ENCODE measurements around the gene LGALS12.
"Not testable (repeated sequence)": the region's sequence is repeated elsewhere in the genome, so short reads cannot be mapped to it uniquely, and the experiment has no call there.

LGALS12 gene

GRCh38 chr11:63516109-63516508, 10.2 kb downstream of the LGALS12 start:
- Histone ChIP-seq H3K27ac (ENCODE audit: insufficient read depth, low read depth, low read length, poor library complexity, severe bottlenecking) (no peak overlapping the region), H3K27me3 (ENCODE audit: control insufficient read depth, insufficient read depth, low read length, poor library complexity, severe bottlenecking) (no peaks in the 10 kb centered on the region), H3K36me3 (ENCODE audit: control insufficient read depth, insufficient read depth, low read length) (no peaks in the 10 kb centered on the region), H3K9me3 (ENCODE audit: control insufficient read depth, low read length) (no peaks in the 10 kb centered on the region), H3K4me3 (ENCODE audit: insufficient read depth, low read depth, low read length) (no peak overlapping the region), H3K4me1 (ENCODE audit: control insufficient read depth, insufficient read depth, low read length) (no peaks in the 10 kb centered on the region)
- WGBS, 2 experiments, result 92 to 95% methylated on average over 6 of the region's 6 CpGs

DNA sequence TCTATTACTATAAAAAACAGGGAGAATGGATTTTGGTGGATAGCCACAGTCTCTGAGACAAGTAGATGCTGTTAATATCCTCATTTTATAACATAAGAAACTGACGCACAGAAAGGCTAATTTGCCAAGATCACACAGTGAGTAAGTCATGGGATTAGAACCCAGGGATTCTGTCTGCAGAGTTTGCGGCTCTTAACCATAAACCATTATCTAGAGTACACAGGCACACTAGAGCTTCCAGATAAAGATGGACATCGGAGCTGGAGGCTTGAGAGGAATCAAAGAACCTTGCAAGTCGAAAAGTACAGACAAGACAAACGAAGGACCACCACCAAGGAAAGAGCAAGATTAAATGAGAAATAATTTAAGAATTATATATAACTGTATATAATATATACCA, 11.3 kb downstream of the LGALS12 start:
- Histone ChIP-seq H3K4me3 (ENCODE audit: insufficient read depth, low read depth, low read length) (no peak overlapping the region), H3K36me3 (ENCODE audit: control insufficient read depth, insufficient read depth, low read length) (no peaks in the 10 kb centered on the region), H3K27me3 (ENCODE audit: control insufficient read depth, insufficient read depth, low read length, poor library complexity, severe bottlenecking) (no peaks in the 10 kb centered on the region), H3K27ac (ENCODE audit: insufficient read depth, low read depth, low read length, poor library complexity, severe bottlenecking) (no peak overlapping the region), H3K4me1 (ENCODE audit: control insufficient read depth, insufficient read depth, low read length) (no peaks in the 10 kb centered on the region), H3K9me3 (ENCODE audit: control insufficient read depth, low read length) (no peaks in the 10 kb centered on the region)
- WGBS, 2 experiments, result 90 to 100% methylated on average over 1 to 5 of the region's 5 CpGs

DNA sequence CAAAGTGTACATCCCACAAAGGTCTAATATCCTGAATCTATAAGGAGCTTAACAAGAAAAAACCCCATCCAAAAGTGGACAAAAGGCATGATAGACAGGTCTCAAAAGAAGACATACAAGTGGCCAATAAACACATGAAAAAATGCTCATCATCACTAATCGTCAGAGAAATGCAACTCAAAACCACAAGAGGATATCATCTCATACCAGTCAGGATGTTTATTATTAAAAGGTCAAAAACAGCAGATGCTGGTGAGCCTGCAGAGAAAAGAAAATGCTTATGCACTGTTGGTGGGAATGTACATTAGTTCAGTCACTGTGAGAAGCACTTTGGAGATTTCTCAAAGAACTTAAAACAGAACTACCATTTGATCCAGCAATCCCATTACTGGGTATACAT, 12.7 kb downstream of the LGALS12 start:
- H3K27me3 ChIP-seq (ENCODE audit: control insufficient read depth, insufficient read depth, low read length, poor library complexity, severe bottlenecking), result no peaks in the 10 kb centered on the region
- no peak overlapping the region for H3K4me3 ChIP-seq (ENCODE audit: insufficient read depth, low read depth, low read length)
- no peak overlapping the region for H3K27ac ChIP-seq (ENCODE audit: insufficient read depth, low read depth, low read length, poor library complexity, severe bottlenecking)
- WGBS, 2 experiments, result 84 to 91% methylated on average over 1 of the region's 1 CpG
- H3K4me1 ChIP-seq (ENCODE audit: control insufficient read depth, insufficient read depth, low read length), result no peaks in the 10 kb centered on the region
- no peaks in the 10 kb centered on the region for H3K36me3 ChIP-seq (ENCODE audit: control insufficient read depth, insufficient read depth, low read length)
- H3K9me3 ChIP-seq (ENCODE audit: control insufficient read depth, low read length), result no peaks in the 10 kb centered on the region

DNA sequence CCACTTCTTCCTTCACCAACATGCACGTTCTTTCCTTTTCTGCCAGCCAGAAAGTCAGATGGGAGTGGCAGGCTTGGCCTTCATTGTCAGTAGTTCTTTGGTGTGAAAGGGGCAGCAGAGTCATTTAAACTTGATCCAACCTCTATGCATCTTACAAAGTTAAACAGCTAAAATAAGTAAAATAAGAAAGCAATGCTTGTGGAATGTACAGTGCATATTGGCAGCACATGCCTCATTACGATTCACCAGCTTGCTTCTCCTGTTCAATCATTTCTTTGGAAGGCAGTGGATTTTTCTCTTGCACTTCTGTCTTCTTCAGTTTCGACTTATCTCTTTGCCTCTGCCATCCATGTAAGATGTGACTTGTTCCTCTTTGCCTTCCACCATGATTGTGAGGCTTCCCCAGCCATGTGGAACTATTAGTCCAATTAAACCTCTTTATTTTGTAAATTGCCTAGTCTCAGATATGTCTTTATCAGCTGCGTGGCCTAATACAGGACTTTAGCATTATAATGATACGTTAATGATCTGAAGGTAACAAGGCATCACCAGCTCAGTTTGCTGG, 14.8 kb downstream of the LGALS12 start:
- H3K9me3 ChIP-seq (ENCODE audit: control insufficient read depth, low read length), result no peaks in the 10 kb centered on the region
- no peaks in the 10 kb centered on the region for H3K36me3 ChIP-seq (ENCODE audit: control insufficient read depth, insufficient read depth, low read length)

DNA sequence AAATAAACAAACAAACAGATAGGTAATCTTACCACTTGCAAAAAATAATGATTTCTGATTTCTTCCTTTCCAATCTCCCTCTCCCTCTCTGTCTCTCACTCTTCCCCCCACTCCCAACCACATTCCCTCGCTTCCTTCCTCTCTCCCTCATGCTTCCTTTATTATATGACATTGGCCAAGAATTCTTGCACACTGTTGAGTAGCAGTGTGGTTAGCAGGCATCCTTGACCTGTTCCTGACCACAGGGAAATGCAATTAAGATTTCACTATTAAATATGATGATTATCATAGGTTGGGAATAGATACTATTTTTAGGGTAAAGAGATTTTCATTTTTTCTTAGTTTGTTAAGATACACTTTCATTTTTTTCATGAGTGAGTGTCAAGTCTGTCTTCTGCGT, 16.0 kb downstream of the LGALS12 start:
- no peaks in the 10 kb centered on the region for H3K36me3 ChIP-seq (ENCODE audit: control insufficient read depth, insufficient read depth, low read length)
- WGBS, 2 experiments, result 87 to 100% methylated on average over 1 of the region's 2 CpGs
- H3K9me3 ChIP-seq (ENCODE audit: control insufficient read depth, low read length), result no peaks in the 10 kb centered on the region
- H3K27ac ChIP-seq (ENCODE audit: insufficient read depth, low read depth, low read length, poor library complexity, severe bottlenecking), result no peak overlapping the region
- no peaks in the 10 kb centered on the region for H3K4me1 ChIP-seq (ENCODE audit: control insufficient read depth, insufficient read depth, low read length)
- H3K4me3 ChIP-seq (ENCODE audit: insufficient read depth, low read depth, low read length), result no peak overlapping the region
- no peaks in the 10 kb centered on the region for H3K27me3 ChIP-seq (ENCODE audit: control insufficient read depth, insufficient read depth, low read length, poor library complexity, severe bottlenecking)

More for the DNA sequence above, 14.8 kb downstream of the LGALS12 start:
- Histone ChIP-seq H3K4me1 (ENCODE audit: control insufficient read depth, insufficient read depth, low read length) (no peaks in the 10 kb centered on the region), H3K27ac (ENCODE audit: insufficient read depth, low read depth, low read length, poor library complexity, severe bottlenecking) (no peak overlapping the region), H3K4me3 (ENCODE audit: insufficient read depth, low read depth, low read length) (no peak overlapping the region), H3K27me3 (ENCODE audit: control insufficient read depth, insufficient read depth, low read length, poor library complexity, severe bottlenecking) (no peaks in the 10 kb centered on the region)
- 92 to 94% methylated on average over 4 to 5 of the region's 5 CpGs for WGBS, 2 experiments

DNA sequence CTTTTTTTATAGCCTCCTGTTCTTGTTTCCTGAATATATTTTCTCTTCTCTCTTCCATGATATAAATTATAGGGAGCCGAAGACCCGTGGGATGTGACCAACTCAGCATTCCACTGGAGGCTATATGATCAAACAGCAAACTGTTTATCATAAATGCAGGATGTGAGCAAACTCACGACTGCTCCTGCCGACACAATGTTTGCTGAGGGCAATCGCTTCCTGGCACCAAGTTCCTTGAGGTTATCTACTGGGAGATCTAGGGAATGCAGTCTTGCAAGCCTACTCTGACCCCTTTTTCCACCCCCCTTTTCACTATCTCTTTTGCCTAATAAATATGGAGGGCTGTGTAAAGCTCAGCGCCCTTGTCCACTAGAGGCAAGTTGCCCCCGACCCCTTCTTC, 17.3 kb downstream of the LGALS12 start:
- WGBS, 2 experiments, result 93 to 95% methylated on average over 7 of the region's 7 CpGs
- Histone ChIP-seq H3K9me3 (ENCODE audit: control insufficient read depth, low read length) (no peaks in the 10 kb centered on the region), H3K27ac (ENCODE audit: insufficient read depth, low read depth, low read length, poor library complexity, severe bottlenecking) (no peak overlapping the region), H3K27me3 (ENCODE audit: control insufficient read depth, insufficient read depth, low read length, poor library complexity, severe bottlenecking) (no peaks in the 10 kb centered on the region), H3K36me3 (ENCODE audit: control insufficient read depth, insufficient read depth, low read length) (no peaks in the 10 kb centered on the region), H3K4me3 (ENCODE audit: insufficient read depth, low read depth, low read length) (no peak overlapping the region), H3K4me1 (ENCODE audit: control insufficient read depth, insufficient read depth, low read length) (no peaks in the 10 kb centered on the region)

DNA sequence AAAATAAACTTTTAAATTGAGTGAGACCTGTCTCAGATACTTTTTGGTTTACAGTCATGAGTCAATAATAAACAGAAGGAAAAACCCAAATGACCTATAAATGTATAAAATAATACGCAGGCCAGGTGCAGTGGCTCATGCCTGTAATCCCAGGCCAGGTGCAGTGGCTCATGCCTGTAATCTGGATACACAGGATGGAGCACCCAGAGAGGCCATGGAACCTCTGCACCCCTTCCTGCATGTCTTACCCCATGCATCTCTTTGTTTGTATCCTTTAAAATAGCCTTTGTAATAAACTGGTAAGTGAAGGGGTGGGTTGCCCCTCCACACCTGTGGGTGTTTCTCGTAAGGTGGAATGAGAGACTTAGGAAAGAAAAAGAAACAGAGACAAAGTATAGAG, 21.8 kb downstream of the LGALS12 start:
- 88 to 89% methylated on average over 2 of the region's 2 CpGs for WGBS, 2 experiments
- Histone ChIP-seq H3K27ac (ENCODE audit: insufficient read depth, low read depth, low read length, poor library complexity, severe bottlenecking) (no peak overlapping the region), H3K27me3 (ENCODE audit: control insufficient read depth, insufficient read depth, low read length, poor library complexity, severe bottlenecking) (peaks cover 4% of the 10 kb centered on the region), H3K9me3 (ENCODE audit: control insufficient read depth, low read length) (no peaks in the 10 kb centered on the region), H3K4me3 (ENCODE audit: insufficient read depth, low read depth, low read length) (no peak overlapping the region), H3K36me3 (ENCODE audit: control insufficient read depth, insufficient read depth, low read length) (no peaks in the 10 kb centered on the region), H3K4me1 (ENCODE audit: control insufficient read depth, insufficient read depth, low read length) (peaks cover 15% of the 10 kb centered on the region)

- peaks cover 18% of the 10 kb centered on the region for H3K4me1 ChIP-seq (ENCODE audit: control insufficient read depth, insufficient read depth, low read length)
- H3K4me3 ChIP-seq (ENCODE audit: insufficient read depth, low read depth, low read length); H3K36me3 ChIP-seq (ENCODE audit: control insufficient read depth, insufficient read depth, low read length); H3K27ac ChIP-seq (ENCODE audit: insufficient read depth, low read depth, low read length, poor library complexity, severe bottlenecking); H3K9me3 ChIP-seq (ENCODE audit: control insufficient read depth, low read length); H3K27me3 ChIP-seq (ENCODE audit: control insufficient read depth, insufficient read depth, low read length, poor library complexity, severe bottlenecking): not testable (repeated sequence)
- 20 to 21% methylated on average over 6 to 7 of the region's 11 CpGs for WGBS, 2 experiments
Observed at GRCh38 chr11:63528156-63528555, 22.3 kb downstream of the LGALS12 start.

- H3K4me1 ChIP-seq (ENCODE audit: control insufficient read depth, insufficient read depth, low read length), result peaks cover 20% of the 10 kb centered on the region
- WGBS, 2 experiments, result 11 to 17% methylated on average over 1 of the region's 3 CpGs
- H3K27ac ChIP-seq (ENCODE audit: insufficient read depth, low read depth, low read length, poor library complexity, severe bottlenecking), result not testable (repeated sequence)
Observed at GRCh38 chr11:63528729-63529278, 22.9 kb downstream of the LGALS12 start.

DNA sequence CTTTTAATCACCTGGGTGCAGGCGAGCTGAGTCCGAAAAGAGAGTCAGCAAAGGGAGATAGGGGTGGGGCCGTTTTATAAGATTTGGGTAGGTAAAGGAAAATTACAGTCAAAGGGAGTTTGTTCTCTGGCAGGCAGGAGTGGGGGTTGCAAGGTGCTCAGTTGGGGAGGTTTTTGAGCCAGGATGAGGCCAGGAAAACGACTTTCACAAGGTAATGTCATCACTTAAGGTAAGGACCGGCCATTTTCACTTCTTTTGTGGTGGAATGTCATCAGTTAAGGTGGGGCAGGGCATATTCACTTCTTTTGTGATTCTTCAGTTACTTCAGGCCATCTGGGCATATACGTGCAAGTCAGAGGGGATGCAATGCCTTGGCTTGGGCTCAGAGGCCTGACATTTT, 23.5 kb downstream of the LGALS12 start:
- H3K9me3 ChIP-seq (ENCODE audit: control insufficient read depth, low read length); H3K27me3 ChIP-seq (ENCODE audit: control insufficient read depth, insufficient read depth, low read length, poor library complexity, severe bottlenecking); H3K4me3 ChIP-seq (ENCODE audit: insufficient read depth, low read depth, low read length); H3K36me3 ChIP-seq (ENCODE audit: control insufficient read depth, insufficient read depth, low read length); H3K27ac ChIP-seq (ENCODE audit: insufficient read depth, low read depth, low read length, poor library complexity, severe bottlenecking): not testable (repeated sequence)
- WGBS, 2 experiments, result 33 to 35% methylated on average over 6 of the region's 6 CpGs
- H3K4me1 ChIP-seq (ENCODE audit: control insufficient read depth, insufficient read depth, low read length), result peaks cover 20% of the 10 kb centered on the region

More at GRCh38 chr11:63528729-63529278, 22.9 kb downstream of the LGALS12 start:
- not testable (repeated sequence) for H3K4me3 ChIP-seq (ENCODE audit: insufficient read depth, low read depth, low read length); H3K9me3 ChIP-seq (ENCODE audit: control insufficient read depth, low read length); H3K36me3 ChIP-seq (ENCODE audit: control insufficient read depth, insufficient read depth, low read length); H3K27me3 ChIP-seq (ENCODE audit: control insufficient read depth, insufficient read depth, low read length, poor library complexity, severe bottlenecking)

DNA sequence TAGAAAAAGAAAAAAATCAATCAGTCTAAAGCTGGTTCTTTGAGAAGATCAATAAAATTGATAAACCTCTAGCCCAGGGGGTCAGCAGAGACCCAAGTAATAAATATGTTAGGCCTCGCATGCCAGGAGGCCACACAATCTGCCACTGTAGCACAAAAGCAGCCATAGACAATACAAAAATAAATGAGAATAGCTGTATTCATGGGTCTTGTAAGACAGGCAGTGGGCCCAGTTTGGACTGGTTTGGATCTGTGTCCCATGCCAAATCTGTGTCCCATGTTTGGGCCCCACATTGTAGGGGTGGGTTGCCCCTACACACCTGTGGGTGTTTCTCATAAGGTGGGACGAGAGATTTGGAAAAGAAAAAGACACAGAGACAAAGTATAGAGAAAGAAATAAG, 24.1 kb downstream of the LGALS12 start:
- H3K4me3 ChIP-seq (ENCODE audit: insufficient read depth, low read depth, low read length), result no peak overlapping the region
- H3K4me1 ChIP-seq (ENCODE audit: control insufficient read depth, insufficient read depth, low read length), result peaks cover 20% of the 10 kb centered on the region
- H3K27me3 ChIP-seq (ENCODE audit: control insufficient read depth, insufficient read depth, low read length, poor library complexity, severe bottlenecking), result peaks cover 4% of the 10 kb centered on the region
- H3K36me3 ChIP-seq (ENCODE audit: control insufficient read depth, insufficient read depth, low read length), result no peaks in the 10 kb centered on the region
- WGBS, 2 experiments, result 69 to 73% methylated on average over 2 of the region's 2 CpGs
- H3K27ac ChIP-seq (ENCODE audit: insufficient read depth, low read depth, low read length, poor library complexity, severe bottlenecking), result no peak overlapping the region
- no peaks in the 10 kb centered on the region for H3K9me3 ChIP-seq (ENCODE audit: control insufficient read depth, low read length)
